Neuron (in vitro differentiated cells): ENCODE results near the gene HS3ST6.
"Not testable (repeated sequence)": the region's sequence is repeated elsewhere in the genome, so short reads cannot be mapped to it uniquely, and the experiment has no call there.

Experiments used
- H2AFZ ChIP-seq: one replicate; pipeline ENCODE4 v1.6.1; 2013; ENCODE audit warnings: low read depth, mild to moderate bottlenecking, inconsistent platforms, low read length, moderate library complexity
- H3K27me3 ChIP-seq: one replicate; pipeline ENCODE4 v1.6.1; 2013; ENCODE audit warnings: low read length; ENCODE audit not compliant: insufficient read depth
- H3K36me3 ChIP-seq: one replicate; pipeline ENCODE4 v1.6.1; 2013; ENCODE audit warnings: low read length; ENCODE audit not compliant: insufficient read depth
- H3K4me1 ChIP-seq: one replicate; pipeline ENCODE4 v1.6.1; 2013; ENCODE audit warnings: low read length; ENCODE audit not compliant: insufficient read depth
- H3K4me3 ChIP-seq: 2 replicates; pipeline ENCODE4 v1.5.1; 2013; ENCODE audit warnings: mild to moderate bottlenecking, low read length, moderate library complexity
- H3K9me3 ChIP-seq: one replicate; pipeline ENCODE4 v1.6.1; 2013; ENCODE audit warnings: low read length

HS3ST6 gene

GRCh38 chr16:1918351-1919326, at the start of gene HS3ST6:
Gene HS3ST6 (minus strand): TSS chr16:1918415. CDS start chr16:1918323, 92 bp downstream.
- H3K9me3 ChIP-seq: no peaks in the 10 kb centered on the region
- peak within 1 kb of the TSS; percentile 36 for H3K4me3 ChIP-seq
- peaks cover 79% of the 10 kb centered on the region for H3K27me3 ChIP-seq

DNA sequence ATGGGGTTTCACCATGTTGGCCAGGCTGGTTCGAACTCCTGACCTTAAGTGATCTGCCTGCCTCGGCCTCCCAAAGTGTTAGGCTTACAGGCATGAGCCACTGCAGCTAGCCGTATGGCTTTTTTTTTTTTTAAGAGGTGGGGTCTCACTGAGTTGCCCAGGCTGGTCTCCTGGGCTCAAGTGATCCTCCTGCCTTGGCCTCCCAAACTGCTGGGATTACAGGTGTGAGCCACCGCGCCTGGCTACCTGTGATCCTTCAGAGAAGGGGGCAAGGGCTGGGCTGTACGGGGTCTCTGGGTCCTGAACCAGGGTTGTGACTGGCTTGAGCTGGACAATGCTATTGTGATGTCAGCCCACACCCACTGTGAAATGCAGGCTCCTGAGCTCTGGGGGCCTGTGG, 48.2 kb upstream of the HS3ST6 start, which contains the start of gene RNF151:
Gene RNF151 (plus strand): TSS at position 397 of the 400 bp plus-strand sequence. CDS start 26 bp downstream, outside the sequence.
- Histone ChIP-seq H2AFZ (no peak within 1 kb of the TSS), H3K4me3 (peak within 1 kb of the TSS; percentile 95), H3K9me3 (no peaks in the 10 kb centered on the region), H3K27me3 (no peaks in the 10 kb centered on the region), H3K36me3 (peaks cover 24% of the 10 kb centered on the region), H3K4me1 (peaks cover 25% of the 10 kb centered on the region)

More at GRCh38 chr16:1918351-1919326, at the start of gene HS3ST6:
- Histone ChIP-seq H3K36me3 (no peaks in the 10 kb centered on the region), H2AFZ (no peak within 1 kb of the TSS), H3K4me1 (peaks cover 9% of the 10 kb centered on the region)

DNA sequence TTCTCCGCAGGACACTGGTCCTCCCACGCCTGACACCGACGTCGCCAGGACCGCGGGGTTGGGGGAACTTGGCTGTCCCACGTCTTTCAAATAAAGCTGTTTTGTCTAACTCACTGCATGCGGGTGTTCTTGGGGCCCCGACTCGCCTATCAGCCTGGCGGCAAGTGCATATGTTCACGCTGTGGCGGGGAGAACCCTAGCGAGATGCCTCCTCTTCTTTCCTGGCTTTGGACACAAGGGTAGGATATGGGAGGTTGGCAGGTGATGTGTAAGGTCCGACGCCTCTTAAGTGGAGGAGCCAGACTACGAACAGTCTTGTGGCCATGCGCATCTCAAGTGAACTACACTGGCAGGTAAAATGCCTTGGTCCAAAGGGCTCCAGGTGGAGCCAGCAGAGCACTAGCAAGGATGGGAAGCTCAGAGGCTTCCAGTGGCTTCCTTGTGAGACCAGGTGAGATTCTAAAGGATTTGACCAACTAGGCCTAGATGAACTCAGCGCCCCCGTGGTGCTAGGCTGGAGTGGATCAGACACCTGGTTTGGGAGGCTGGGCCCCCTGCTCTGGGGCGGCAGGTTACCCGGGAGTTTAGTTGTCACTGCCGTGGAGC, 47.3 kb upstream of the HS3ST6 start:
- H3K9me3 ChIP-seq: no peaks in the 10 kb centered on the region
- peaks cover 29% of the 10 kb centered on the region for H3K36me3 ChIP-seq
- peaks cover 26% of the 10 kb centered on the region for H3K4me1 ChIP-seq
- H3K4me3 ChIP-seq: peak overlapping the region; percentile 95
- H3K27me3 ChIP-seq: no peaks in the 10 kb centered on the region
- no peak overlapping the region for H2AFZ ChIP-seq

DNA sequence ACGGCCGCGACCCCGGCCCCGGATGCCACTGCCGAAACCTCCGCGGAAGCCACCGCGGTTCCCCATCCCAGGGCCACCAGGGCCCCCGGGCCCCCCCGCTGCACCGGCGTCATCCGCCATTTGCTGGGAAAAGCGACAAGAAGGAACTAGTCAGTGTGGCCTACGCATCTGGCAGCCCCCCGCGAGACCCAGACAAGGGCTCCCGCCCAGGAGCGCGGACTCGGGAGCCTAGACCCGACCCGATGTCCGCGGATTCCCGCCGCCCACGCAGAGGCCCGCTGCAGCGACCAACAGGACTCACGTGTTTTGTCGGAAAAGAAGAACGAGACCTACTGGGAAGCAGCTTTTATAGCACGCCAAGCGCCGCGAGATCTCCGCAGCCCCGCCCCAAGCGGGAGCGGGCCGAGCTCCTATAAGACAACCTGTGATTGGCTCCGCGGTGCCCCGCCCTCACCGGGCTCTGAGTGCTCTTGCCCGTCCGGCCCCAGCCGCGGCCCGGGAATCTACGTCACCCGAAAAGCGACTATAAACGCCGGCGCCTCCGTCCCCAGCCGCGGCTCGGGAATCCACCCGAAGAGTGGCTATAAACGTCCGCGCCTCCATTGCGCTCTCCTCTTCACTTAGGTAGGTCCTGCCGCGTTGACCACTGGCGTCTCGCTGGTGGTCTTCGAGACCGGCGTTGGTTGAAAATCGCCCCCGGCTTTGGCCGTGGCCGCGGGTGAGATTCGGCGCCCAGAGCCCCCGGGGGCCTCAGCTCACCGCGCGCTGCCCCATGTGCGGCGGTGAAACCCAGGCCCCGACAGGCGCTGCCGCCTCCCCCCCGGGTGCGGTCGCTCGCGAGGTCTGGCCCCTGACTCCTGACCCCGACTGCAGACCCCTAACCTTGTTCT, 46.5 kb upstream of the HS3ST6 start, which contains the start of gene RPS2:
Gene RPS2 (minus strand): TSS at position 321 of the 890 bp plus-strand sequence. CDS start 201 bp downstream, at position 120.
- Histone ChIP-seq H3K9me3 (no peaks in the 10 kb centered on the region), H3K4me1 (peaks cover 31% of the 10 kb centered on the region), H3K27me3 (no peaks in the 10 kb centered on the region), H3K36me3 (peaks cover 29% of the 10 kb centered on the region), H3K4me3 (peak within 1 kb of the TSS; percentile 95), H2AFZ (no peak within 1 kb of the TSS)

DNA sequence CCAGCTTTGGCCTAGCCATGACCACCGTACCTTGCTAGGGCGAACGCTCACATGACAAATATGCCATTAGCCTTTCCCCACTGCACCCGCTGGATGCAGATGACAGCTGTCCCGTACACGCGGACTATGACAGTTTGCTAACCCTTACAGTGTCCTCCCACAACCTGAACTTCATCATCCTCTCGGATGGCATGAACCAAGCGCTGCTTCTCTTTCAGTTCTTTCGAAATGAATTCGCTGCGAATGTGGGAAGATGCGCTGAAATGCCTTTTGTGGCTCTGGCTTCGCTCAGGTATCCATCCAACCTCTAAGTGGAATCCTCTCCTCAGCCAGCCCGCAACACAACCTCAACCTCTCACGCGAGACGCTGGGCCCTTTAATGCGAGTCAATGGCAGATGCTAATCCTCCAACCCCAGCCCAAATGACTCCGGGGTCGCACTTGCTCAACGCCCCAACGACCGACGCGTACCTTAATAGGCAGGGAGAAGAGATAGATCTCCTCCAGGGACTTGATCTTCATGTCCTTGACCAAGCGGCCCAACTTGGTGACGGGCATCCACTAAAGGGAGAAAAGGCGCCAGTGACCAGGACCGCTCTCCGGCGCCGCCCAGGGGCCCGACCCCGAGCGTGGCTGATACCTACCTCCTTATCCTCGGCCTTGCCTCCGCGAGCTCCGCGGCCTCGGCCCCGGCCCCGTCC, 45.7 kb upstream of the HS3ST6 start:
- Histone ChIP-seq H3K4me3 (peak overlapping the region; percentile 95), H3K27me3 (no peaks in the 10 kb centered on the region), H3K36me3 (peaks cover 29% of the 10 kb centered on the region), H3K9me3 (no peaks in the 10 kb centered on the region), H3K4me1 (peaks cover 31% of the 10 kb centered on the region), H2AFZ (no peak overlapping the region)

- H3K9me3 ChIP-seq, H2AFZ ChIP-seq, H3K27me3 ChIP-seq: not testable (repeated sequence)
- peaks cover 29% of the 10 kb centered on the region for H3K36me3 ChIP-seq
- H3K4me3 ChIP-seq: peak overlapping the region; percentile 95
- H3K4me1 ChIP-seq: peaks cover 31% of the 10 kb centered on the region
These were observed 44.2 kb upstream of the HS3ST6 start for GRCh38 chr16:1962161-1963153.

- H3K27me3 ChIP-seq: no peaks in the 10 kb centered on the region
These were observed 43.4 kb upstream of the HS3ST6 start for GRCh38 chr16:1961651-1962067.

DNA sequence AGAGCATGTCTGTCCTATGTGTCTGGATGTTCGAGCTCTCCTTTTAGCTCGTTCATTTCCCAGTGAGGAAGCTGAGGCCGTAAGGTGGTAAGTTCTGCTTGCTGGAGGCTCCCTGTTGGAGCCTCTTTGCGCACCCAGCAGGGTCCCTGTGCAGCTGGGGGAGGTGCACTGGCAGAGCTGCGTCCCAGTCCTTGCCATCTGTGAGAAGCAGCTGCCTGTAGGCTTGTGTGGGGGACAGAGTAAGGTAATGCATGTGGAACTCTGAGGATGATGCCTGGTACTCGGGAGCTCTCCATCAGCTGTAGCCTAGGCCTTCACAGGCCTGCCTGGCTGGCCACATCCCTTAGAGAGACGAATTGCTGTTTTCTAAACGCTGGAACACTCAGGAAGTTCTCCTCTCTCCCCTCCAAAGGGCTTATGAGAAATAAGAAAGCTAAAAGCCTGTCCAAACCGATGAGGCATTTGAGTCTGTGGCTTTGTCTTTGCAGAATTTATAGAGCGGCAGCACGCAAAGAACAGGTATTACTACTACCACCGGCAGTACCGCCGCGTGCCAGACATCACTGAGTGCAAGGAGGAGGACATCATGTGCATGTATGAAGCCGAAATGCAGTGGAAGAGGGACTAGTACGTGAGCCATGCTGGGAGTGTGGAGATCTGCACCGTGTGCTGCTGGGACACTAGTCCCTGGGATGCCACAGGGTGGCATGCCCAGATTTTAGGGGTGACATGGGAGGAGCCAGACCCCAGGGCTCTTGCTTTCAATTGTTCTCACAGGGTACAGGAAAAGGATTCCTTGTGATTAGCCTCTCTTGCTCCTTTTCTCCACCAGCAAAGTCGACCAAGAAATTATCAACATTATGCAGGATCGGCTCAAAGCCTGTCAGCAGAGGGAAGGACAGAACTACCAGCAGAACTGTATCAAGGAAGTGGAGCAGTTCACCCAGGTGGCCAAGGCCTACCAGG, 42.7 kb upstream of the HS3ST6 start:
- no peak overlapping the region for H2AFZ ChIP-seq
- peaks cover 30% of the 10 kb centered on the region for H3K4me1 ChIP-seq
- H3K27me3 ChIP-seq: no peaks in the 10 kb centered on the region
- peaks cover 29% of the 10 kb centered on the region for H3K36me3 ChIP-seq
- no peaks in the 10 kb centered on the region for H3K9me3 ChIP-seq
- peak overlapping the region; percentile 93 for H3K4me3 ChIP-seq

More at GRCh38 chr16:1961651-1962067, 43.4 kb upstream of the HS3ST6 start:
- Histone ChIP-seq H2AFZ (no peak overlapping the region), H3K4me3 (no peak overlapping the region), H3K9me3 (no peaks in the 10 kb centered on the region), H3K36me3 (peaks cover 29% of the 10 kb centered on the region), H3K4me1 (peaks cover 31% of the 10 kb centered on the region)

DNA sequence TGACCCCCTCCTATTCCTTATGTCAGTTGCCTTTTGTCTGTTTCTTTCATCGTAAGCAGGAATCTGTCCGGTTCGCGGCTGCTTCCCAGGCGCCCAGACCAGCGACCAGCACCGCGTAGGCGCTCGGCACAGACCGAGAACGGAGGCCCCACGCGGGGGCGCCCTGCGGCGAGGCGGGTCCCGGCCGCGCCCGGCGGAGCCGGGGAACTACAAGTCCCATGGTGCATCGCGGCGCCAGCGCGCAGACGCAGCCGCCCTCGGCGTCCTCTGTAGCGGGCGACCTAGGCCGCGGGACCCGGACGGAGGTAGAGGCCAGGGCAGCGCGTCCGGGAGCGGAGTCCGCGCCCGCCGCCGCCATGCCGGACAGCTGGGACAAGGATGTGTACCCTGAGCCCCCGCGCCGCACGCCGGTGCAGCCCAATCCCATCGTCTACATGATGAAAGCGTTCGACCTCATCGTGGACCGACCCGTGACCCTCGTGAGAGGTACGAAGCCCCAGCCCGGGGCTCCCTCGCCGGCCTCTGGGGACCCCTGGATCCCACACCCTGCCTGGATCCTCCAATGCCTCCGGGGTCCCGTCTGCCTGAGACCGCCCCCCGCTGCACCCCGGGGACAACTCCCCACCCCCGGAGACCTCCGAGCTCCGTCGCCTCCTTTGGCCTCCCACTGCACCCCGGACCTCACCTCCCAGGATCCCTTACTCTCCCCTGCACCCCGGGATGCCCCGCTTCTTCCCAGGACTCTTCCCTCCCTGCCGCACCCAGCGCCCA, 41.2 kb upstream of the HS3ST6 start, which contains the start of gene NDUFB10:
Gene NDUFB10 (plus strand): TSS at position 270 of the 771 bp plus-strand sequence. CDS start 87 bp downstream, at position 357.
- peak within 1 kb of the TSS; percentile 31 for H2AFZ ChIP-seq
- H3K4me3 ChIP-seq: peak within 1 kb of the TSS; percentile 93
- no peaks in the 10 kb centered on the region for H3K9me3 ChIP-seq
- H3K36me3 ChIP-seq: peaks cover 29% of the 10 kb centered on the region
- no peaks in the 10 kb centered on the region for H3K27me3 ChIP-seq
- H3K4me1 ChIP-seq: peaks cover 23% of the 10 kb centered on the region

GRCh38 chr16:1958715-1959268, 40.6 kb upstream of the HS3ST6 start:
- H3K27me3 ChIP-seq: no peaks in the 10 kb centered on the region
- peak overlapping the region; percentile 93 for H3K4me3 ChIP-seq
- H3K4me1 ChIP-seq: peaks cover 20% of the 10 kb centered on the region
- H2AFZ ChIP-seq: no peak overlapping the region
- H3K36me3 ChIP-seq: peaks cover 26% of the 10 kb centered on the region
- no peaks in the 10 kb centered on the region for H3K9me3 ChIP-seq
